Osteoblast (primary cell): ENCODE measurements around the gene LTBP1. TPM values are rescaled to one million over a fixed set of nuclear protein-coding genes. Genes with fewer than 3 reads are reported as not detected.
"Not testable (repeated sequence)": the region's sequence is repeated elsewhere in the genome, so short reads cannot be mapped to it uniquely, and the experiment has no call there.

Source experiments
- DNase-seq: peaks from one replicate; pipeline ENCODE4 v3.0.0; 2011; ENCODE audit warnings: low spot score, mixed read lengths; ENCODE audit not compliant: insufficient read length; ENCODE audit errors: missing footprints
- H2AFZ ChIP-seq: 2 replicates; pipeline ENCODE4 v1.6.0; 2011; ENCODE audit warnings: mild to moderate bottlenecking, low read length
- H3K27ac ChIP-seq: 2 replicates; pipeline ENCODE4 v1.5.1; 2011; ENCODE audit warnings: mild to moderate bottlenecking, low read depth, low read length, moderate library complexity
- H3K27me3 ChIP-seq: 2 replicates; pipeline ENCODE4 v1.6.0; 2012; ENCODE audit warnings: mild to moderate bottlenecking, control low read depth, inconsistent platforms, low read length, moderate library complexity; ENCODE audit not compliant: insufficient read depth
- H3K36me3 ChIP-seq: 2 replicates; pipeline ENCODE4 v1.5.1; 2011; ENCODE audit warnings: mild to moderate bottlenecking, low read length, control low read depth, moderate library complexity; ENCODE audit not compliant: insufficient read depth
- H3K4me1 ChIP-seq: 2 replicates; pipeline ENCODE4 v1.5.1; 2011; ENCODE audit warnings: mild to moderate bottlenecking, low read length, control low read depth, moderate library complexity; ENCODE audit not compliant: insufficient read depth
- H3K4me2 ChIP-seq: 2 replicates; pipeline ENCODE4 v1.6.0; 2011; ENCODE audit warnings: mild to moderate bottlenecking, low read length; ENCODE audit not compliant: insufficient read depth
- H3K4me3 ChIP-seq: fragments of 200-600 bp; sonication (generic); 3 replicates; pipeline ENCODE4 v1.5.1; 2012; ENCODE audit warnings: mild to moderate bottlenecking, low read length, inconsistent platforms; ENCODE audit not compliant: insufficient read depth
- H3K79me2 ChIP-seq: 2 replicates; pipeline ENCODE4 v1.6.0; 2012; ENCODE audit warnings: mild to moderate bottlenecking, low read length, control low read depth, inconsistent platforms; ENCODE audit not compliant: insufficient read depth
- H3K9me3 ChIP-seq: 2 replicates; pipeline ENCODE4 v1.5.1; 2011; ENCODE audit warnings: low read depth, low read length, control low read depth
- H4K20me1 ChIP-seq: 2 replicates; pipeline ENCODE4 v1.6.0; 2012; ENCODE audit warnings: mild to moderate bottlenecking, low read length, control low read depth; ENCODE audit not compliant: insufficient read depth
- total RNA-seq: library from RNA; depleted of rRNA; stranded (reverse); fragments of >200 nt; gene quantifications from 2 replicates; pipeline ENCODE4 v1.2.3, GENCODE V29; 2012
- TF ChIP-seq, protein P1 (sequence below): IDR thresholded peaks from 2 replicates; pipeline ENCODE4 v1.5.1; 2011; ENCODE audit warnings: mild to moderate bottlenecking, low read depth, low read length, moderate library complexity; ENCODE audit errors: extremely low read depth

Gene LTBP1
- total RNA-seq, 1 donor = 224 TPM

DNA sequence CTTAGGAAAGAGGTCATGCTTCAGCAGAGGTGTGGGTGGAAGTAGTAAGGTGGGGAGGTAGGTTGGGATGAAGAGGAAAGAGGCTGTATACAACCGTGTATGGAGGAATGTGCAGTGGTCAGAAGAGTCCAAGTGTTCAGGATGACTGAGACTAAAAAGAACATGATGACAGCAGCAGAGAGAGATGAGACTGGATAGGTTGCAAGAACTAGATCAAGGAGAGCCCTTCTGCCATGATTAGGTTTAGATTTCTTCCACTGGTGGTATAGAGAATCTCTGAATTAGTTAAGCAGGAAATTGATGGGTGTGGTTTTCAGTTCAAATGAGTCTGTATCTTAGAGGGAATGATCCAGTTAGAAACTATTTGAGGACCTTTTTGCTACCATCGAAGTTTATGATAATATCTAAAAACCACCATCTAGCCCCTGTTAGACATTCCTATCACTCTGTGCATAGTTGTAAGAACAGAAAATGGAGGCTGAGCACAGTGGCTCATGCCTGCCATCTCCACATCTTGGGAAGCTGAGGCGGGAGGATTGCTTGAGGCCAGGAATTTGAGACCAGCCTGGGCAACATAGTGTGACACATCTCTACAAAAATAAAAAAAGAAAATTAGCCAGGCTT is 221.0 kb downstream of the LTBP1 start:
- Histone ChIP-seq H3K36me3 (no peaks in the 10 kb centered on the region), H3K4me1 (peaks cover 45% of the 10 kb centered on the region), H2AFZ (no peak overlapping the region), H3K27ac (peak overlapping the region; percentile 47), H3K9me3 (no peaks in the 10 kb centered on the region), H4K20me1 (no peaks in the 10 kb centered on the region), H3K79me2 (peaks cover 42% of the 10 kb centered on the region), H3K4me2 (no peak overlapping the region), H3K27me3 (no peaks in the 10 kb centered on the region), H3K4me3 (no peak overlapping the region)
- TF ChIP-seq, protein P1, sequence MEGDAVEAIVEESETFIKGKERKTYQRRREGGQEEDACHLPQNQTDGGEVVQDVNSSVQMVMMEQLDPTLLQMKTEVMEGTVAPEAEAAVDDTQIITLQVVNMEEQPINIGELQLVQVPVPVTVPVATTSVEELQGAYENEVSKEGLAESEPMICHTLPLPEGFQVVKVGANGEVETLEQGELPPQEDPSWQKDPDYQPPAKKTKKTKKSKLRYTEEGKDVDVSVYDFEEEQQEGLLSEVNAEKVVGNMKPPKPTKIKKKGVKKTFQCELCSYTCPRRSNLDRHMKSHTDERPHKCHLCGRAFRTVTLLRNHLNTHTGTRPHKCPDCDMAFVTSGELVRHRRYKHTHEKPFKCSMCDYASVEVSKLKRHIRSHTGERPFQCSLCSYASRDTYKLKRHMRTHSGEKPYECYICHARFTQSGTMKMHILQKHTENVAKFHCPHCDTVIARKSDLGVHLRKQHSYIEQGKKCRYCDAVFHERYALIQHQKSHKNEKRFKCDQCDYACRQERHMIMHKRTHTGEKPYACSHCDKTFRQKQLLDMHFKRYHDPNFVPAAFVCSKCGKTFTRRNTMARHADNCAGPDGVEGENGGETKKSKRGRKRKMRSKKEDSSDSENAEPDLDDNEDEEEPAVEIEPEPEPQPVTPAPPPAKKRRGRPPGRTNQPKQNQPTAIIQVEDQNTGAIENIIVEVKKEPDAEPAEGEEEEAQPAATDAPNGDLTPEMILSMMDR = no peak
- no peak for DNase-seq

DNA sequence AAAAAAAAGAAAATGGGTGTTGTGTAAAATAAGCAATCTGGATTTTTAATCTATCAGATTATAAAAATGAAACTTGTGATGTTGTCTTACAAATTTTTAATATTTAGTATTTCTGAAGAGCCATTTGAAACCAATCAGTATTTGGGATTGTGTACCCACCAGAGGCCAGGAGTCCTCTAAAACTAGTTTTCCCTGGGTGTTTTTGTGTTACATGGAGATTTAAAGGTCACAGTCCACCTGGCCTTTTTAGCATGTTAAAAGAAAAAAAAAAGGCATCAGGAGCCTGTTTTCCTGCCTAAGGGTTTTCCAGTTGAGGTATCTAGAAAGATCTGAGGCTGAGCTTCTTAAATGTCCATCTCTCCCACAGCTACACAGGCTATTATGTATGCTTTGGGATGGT is 221.7 kb downstream of the LTBP1 start:
- Histone ChIP-seq H3K27me3 (no peaks in the 10 kb centered on the region), H3K4me2 (no peak overlapping the region), H3K9me3 (no peaks in the 10 kb centered on the region), H3K4me1 (peaks cover 45% of the 10 kb centered on the region), H3K79me2 (peaks cover 35% of the 10 kb centered on the region), H3K4me3 (no peak overlapping the region), H3K36me3 (no peaks in the 10 kb centered on the region), H4K20me1 (no peaks in the 10 kb centered on the region), H3K27ac (no peak overlapping the region), H2AFZ (no peak overlapping the region)
- no peak for DNase-seq
- TF ChIP-seq, protein P1 = no peak

DNA sequence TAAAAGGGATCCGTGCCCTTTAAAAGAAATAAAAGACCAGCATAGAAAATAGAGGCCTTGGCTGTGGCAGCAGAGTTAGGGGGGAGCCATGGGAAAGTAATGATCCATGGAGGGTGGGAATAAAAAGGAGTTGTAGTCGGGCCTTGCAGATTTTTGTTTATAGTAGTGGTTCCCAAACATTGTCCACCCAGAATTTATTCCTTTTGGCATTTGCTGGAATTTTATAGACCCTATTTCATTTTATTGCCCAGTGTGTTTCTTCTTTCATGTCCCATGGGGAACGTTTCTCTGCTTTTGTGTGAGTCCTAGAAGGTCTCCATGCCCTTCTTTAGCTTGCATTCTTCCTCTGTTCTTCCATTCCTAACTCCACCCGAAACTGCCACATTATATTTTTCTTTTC is 222.2 kb downstream of the LTBP1 start:
- no peak overlapping the region for H3K4me3 ChIP-seq
- peaks cover 45% of the 10 kb centered on the region for H3K4me1 ChIP-seq
- TF ChIP-seq, protein P1 = no peak
- H3K36me3 ChIP-seq = no peaks in the 10 kb centered on the region
- no peaks in the 10 kb centered on the region for H4K20me1 ChIP-seq
- H3K79me2 ChIP-seq = peaks cover 30% of the 10 kb centered on the region
- H2AFZ ChIP-seq = no peak overlapping the region
- no peak overlapping the region for H3K4me2 ChIP-seq
- H3K27me3 ChIP-seq = no peaks in the 10 kb centered on the region
- H3K27ac ChIP-seq = no peak overlapping the region
- no peaks in the 10 kb centered on the region for H3K9me3 ChIP-seq
- no peak for DNase-seq

DNA sequence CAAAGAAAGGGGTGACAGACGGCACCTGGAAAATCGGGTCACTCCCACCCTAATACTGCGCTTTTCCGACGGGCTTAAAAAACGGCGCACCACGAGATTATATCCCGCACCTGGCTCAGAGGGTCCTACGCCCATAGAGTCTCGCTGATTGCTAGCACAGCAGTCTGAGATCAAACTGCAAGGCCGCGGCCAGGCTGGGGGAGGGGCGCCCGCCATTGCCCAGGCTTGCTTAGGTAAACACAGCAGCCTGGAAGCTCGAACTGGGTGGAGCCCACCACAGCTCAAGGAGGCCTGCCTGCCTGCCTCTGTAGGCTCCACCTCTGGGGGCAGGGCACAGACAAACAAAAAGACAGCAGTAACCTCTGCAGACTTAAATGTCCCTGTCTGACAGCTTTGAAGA is 223.5 kb downstream of the LTBP1 start:
- not testable (repeated sequence) for H3K27ac ChIP-seq, H2AFZ ChIP-seq, DNase-seq, H3K36me3 ChIP-seq, H4K20me1 ChIP-seq, H3K4me3 ChIP-seq, H3K4me2 ChIP-seq, H3K9me3 ChIP-seq, H3K27me3 ChIP-seq
- H3K79me2 ChIP-seq = peaks cover 19% of the 10 kb centered on the region
- H3K4me1 ChIP-seq = peaks cover 36% of the 10 kb centered on the region
